IMR-90 (cell line): ENCODE results near the gene THEM5. TPM values are rescaled to one million over a fixed set of nuclear protein-coding genes. Genes with fewer than 3 reads are reported as not detected.

Experiments
- ATAC-seq: fragments of 200-7000 bp; cut with Tn5 transposase; 2 replicates; pipeline ENCODE4 v1.9.1; 2020; ENCODE audit warnings: low read depth, mild to moderate bottlenecking, moderate library complexity
- BruUV-seq: library from RNA; stranded (reverse); fragments of 400-500 nt; replicated peaks from 2 replicates; lab custom pipeline; 2021; lab: Mats Ljungman, UMichigan
- CTCF ChIA-PET: fragments of 300-600 bp; formaldehyde crosslinking; extraction: SDS; loops from one replicate; lab custom pipeline; 2021; ENCODE audit warnings: antibody characterized with exemption; lab: Yijun Ruan, JAX
- POLR2A ChIA-PET: fragments of 300-600 bp; sonication (Branson Sonifier 250); formaldehyde crosslinking; loops from one replicate; lab custom pipeline; 2022; ENCODE audit warnings: antibody characterized with exemption; ENCODE audit not compliant: unreplicated experiment; lab: Charles Lee
- DNase-seq: peaks from one replicate; pipeline ENCODE4 v3.0.0; 2013
- H2AFZ ChIP-seq: replicated peaks from 2 replicates; pipeline ENCODE3; 2013; ENCODE audit warnings: low read length, mild to moderate bottlenecking; ENCODE audit not compliant: poor library complexity
- H2AK5ac ChIP-seq: 2 replicates; pipeline ENCODE4 v1.6.1; 2013; ENCODE audit warnings: low read depth, low read length, inconsistent platforms
- H2AK9ac ChIP-seq: replicated peaks from 2 replicates; pipeline ENCODE3; 2013; ENCODE audit warnings: mild to moderate bottlenecking, low read depth, low read length, moderate library complexity; ENCODE audit not compliant: poor library complexity
- H2BK120ac ChIP-seq: 2 replicates; pipeline ENCODE4 v1.6.1; 2013; ENCODE audit warnings: low read depth, low read length, inconsistent platforms
- H2BK15ac ChIP-seq: 3 replicates; pipeline ENCODE4 v1.6.1; 2013; ENCODE audit warnings: low read depth, low read length, inconsistent platforms
- H2BK20ac ChIP-seq: 2 replicates; pipeline ENCODE4 v1.6.1; 2013; ENCODE audit warnings: low read depth, mild to moderate bottlenecking, inconsistent platforms, low read length, moderate library complexity
- H2BK5ac ChIP-seq: 2 replicates; pipeline ENCODE4 v1.6.1; 2013; ENCODE audit warnings: mild to moderate bottlenecking, low read depth, low read length, inconsistent platforms; ENCODE audit not compliant: poor library complexity, severe bottlenecking
- H3K14ac ChIP-seq: replicated peaks from 2 replicates; pipeline ENCODE4 v1.6.1; 2013; ENCODE audit warnings: low read depth, low read length, inconsistent platforms
- H3K18ac ChIP-seq: 2 replicates; pipeline ENCODE4 v1.6.1; 2013; ENCODE audit warnings: low read depth, low read length, control low read depth
- H3K23ac ChIP-seq: 2 replicates; pipeline ENCODE4 v1.6.1; 2013; ENCODE audit warnings: low read depth, low read length, inconsistent platforms
- H3K27ac ChIP-seq: 2 replicates; pipeline ENCODE4 v1.5.1; 2013; ENCODE audit warnings: mild to moderate bottlenecking, control low read depth, low read length; ENCODE audit not compliant: insufficient read depth
- H3K27me3 ChIP-seq: 2 replicates; pipeline ENCODE4 v1.6.1; 2013; ENCODE audit warnings: low read length; ENCODE audit not compliant: control insufficient read depth, insufficient read depth
- H3K36me3 ChIP-seq: 2 replicates; pipeline ENCODE4 v1.6.1; 2013; ENCODE audit warnings: low read length, mixed read lengths; ENCODE audit not compliant: control insufficient read depth, insufficient read depth
- H3K4ac ChIP-seq: 2 replicates; pipeline ENCODE4 v1.6.1; 2013; ENCODE audit warnings: low read depth, low read length, inconsistent platforms
- H3K4me1 ChIP-seq: 2 replicates; pipeline ENCODE4 v1.6.1; 2013; ENCODE audit warnings: low read length, mixed read lengths; ENCODE audit not compliant: control insufficient read depth, insufficient read depth
- H3K4me2 ChIP-seq: 2 replicates; pipeline ENCODE4 v1.6.1; 2013; ENCODE audit warnings: low read depth, mild to moderate bottlenecking, control low read depth, low read length, moderate library complexity
- H3K4me3 ChIP-seq: 2 replicates; pipeline ENCODE4 v1.5.1; 2013; ENCODE audit warnings: low read depth, mild to moderate bottlenecking, control low read depth, low read length, moderate library complexity; ENCODE audit not compliant: insufficient read depth
- H3K56ac ChIP-seq: 2 replicates; pipeline ENCODE4 v1.6.1; 2013; ENCODE audit warnings: low read length, inconsistent platforms; ENCODE audit not compliant: insufficient read depth; ENCODE audit errors: extremely low read depth
- H3K79me1 ChIP-seq, 2 experiments: 2 replicates each; pipeline ENCODE4 v1.6.1; 2013; ENCODE audit warnings: low read length in 2 of 2, inconsistent platforms in 1 of 2, low read depth in 1 of 2
- H3K9ac ChIP-seq: 2 replicates; pipeline ENCODE4 v1.6.1; 2013; ENCODE audit warnings: low read depth, low read length, control low read depth
- H3K9me1 ChIP-seq: 2 replicates; pipeline ENCODE4 v1.6.1; 2013; ENCODE audit warnings: low read length, inconsistent platforms; ENCODE audit not compliant: insufficient read depth
- H3K9me3 ChIP-seq: 2 replicates; pipeline ENCODE4 v1.6.1; 2013; ENCODE audit warnings: low read length; ENCODE audit not compliant: control insufficient read depth, insufficient read depth
- H4K20me1 ChIP-seq: 2 replicates; pipeline ENCODE4 v1.6.1; 2013; ENCODE audit warnings: low read length, inconsistent platforms; ENCODE audit not compliant: insufficient read depth
- H4K5ac ChIP-seq: 2 replicates; pipeline ENCODE4 v1.6.1; 2013; ENCODE audit warnings: mild to moderate bottlenecking, low read depth, low read length, control low read depth
- H4K8ac ChIP-seq, 2 experiments: 2 replicates each; pipeline ENCODE4 v1.6.1; 2013; ENCODE audit warnings: low read depth in 2 of 2, low read length in 2 of 2, control low read depth in 1 of 2, inconsistent platforms in 1 of 2
- H4K91ac ChIP-seq: 2 replicates; pipeline ENCODE4 v1.6.1; 2013; ENCODE audit warnings: low read depth, low read length, inconsistent platforms; ENCODE audit not compliant: insufficient read depth
- BHLHE40 ChIP-seq: fragments of 150-350 bp; IDR thresholded peaks from 2 replicates; pipeline ENCODE4 v1.6.1; 2016; ENCODE audit warnings: mild to moderate bottlenecking, low read depth, low read length
- CTCF ChIP-seq: conservative IDR thresholded peaks from 2 replicates; pipeline ENCODE4 v1.5.1; 2012; ENCODE audit warnings: mild to moderate bottlenecking, low read depth, low read length, improper control_type of control experiment
- ELK1 ChIP-seq: fragments of 150-350 bp; IDR thresholded peaks from 2 replicates; pipeline ENCODE4 v1.6.1; 2016; ENCODE audit warnings: low read depth, mild to moderate bottlenecking, low read length, moderate library complexity, borderline replicate concordance
- MAFK ChIP-seq: IDR thresholded peaks from 2 replicates; pipeline ENCODE4 v1.6.1; 2012; ENCODE audit warnings: low read depth, low read length, improper control_type of control experiment
- MAZ ChIP-seq: IDR thresholded peaks from 2 replicates; pipeline ENCODE4 v1.6.1; 2012; ENCODE audit warnings: low read depth, mild to moderate bottlenecking, low read length, improper control_type of control experiment, moderate library complexity, borderline replicate concordance
- NFE2L2 ChIP-seq: fragments of 150-350 bp; IDR thresholded peaks from 2 replicates; pipeline ENCODE4 v1.6.1; 2016; ENCODE audit warnings: low read depth, mild to moderate bottlenecking, low read length
- POLR2A ChIP-seq: IDR thresholded peaks from 2 replicates; pipeline ENCODE4 v1.6.1; 2012; ENCODE audit warnings: mild to moderate bottlenecking, low read depth, low read length
- RFX5 ChIP-seq: IDR thresholded peaks from 2 replicates; pipeline ENCODE4 v1.8.0; 2012; ENCODE audit warnings: low read depth, mild to moderate bottlenecking, low read length, moderate library complexity
- SMC3 ChIP-seq: fragments of 150-350 bp; IDR thresholded peaks from 2 replicates; pipeline ENCODE4 v1.6.1; 2016; ENCODE audit warnings: low read depth, mild to moderate bottlenecking, antibody characterized with exemption, low read length, moderate library complexity
- USF2 ChIP-seq: fragments of 150-350 bp; IDR thresholded peaks from 2 replicates; pipeline ENCODE4 v1.6.1; 2017; ENCODE audit warnings: mild to moderate bottlenecking, antibody characterized with exemption, low read length, low read depth
- WGBS, 2 experiments: methylation state at CpG; one replicate each; pipeline versions ENCODE4 v1.1.5 to v1.1.7; 2013; ENCODE audit warnings: missing lambda C conversion rate in 2 of 2; ENCODE audit not compliant: insufficient read length in 1 of 2; ENCODE audit errors: extremely low coverage in 2 of 2; 5-methylcytosine and 5-hydroxymethylcytosine counted together
- dilution Hi-C: fragments of 300-500 bp; cut with HindIII; formaldehyde crosslinking; loops from one replicate; pipeline ENCODE4 v1.14.3; 2018; ENCODE audit warnings: low sequenced_read_pairs; ENCODE audit not compliant: unreplicated experiment
- in situ Hi-C: fragments of 300-500 bp; cut with MboI; formaldehyde crosslinking; loops from 3 replicates; pipeline ENCODE4 v1.14.3; 2019; ENCODE audit warnings: low sequenced_read_pairs, inconsistent platforms, mixed read lengths
- intact Hi-C: fragments of 100-400 bp; cut with micrococcal nuclease; formaldehyde crosslinking; loops from 2 replicates; pipeline ENCODE4 v1.10.0; 2022
- polyA plus RNA-seq, 3 experiments: library from polyadenylated mRNA; depleted of rRNA; stranded (reverse); fragments of >200 nt; gene quantifications; 2 replicates each; pipeline ENCODE4 v1.2.3, GENCODE V29; 2012; ENCODE audit warnings: low replicate concordance in 1 of 3
- total RNA-seq: library from RNA; depleted of rRNA; stranded (reverse); fragments of >200 nt; gene quantifications from 2 replicates; pipeline ENCODE4 v1.2.3, GENCODE V29; 2012

The THEM5 gene
- total and polyA plus RNA-seq, 2 of the 4 experiments (the other 2 are of a cell fraction) = not detected

GRCh38 chr1:151811181-151811580 lies 42.3 kb downstream of the THEM5 start:
- CTCF ChIA-PET = interaction anchor here (0.7 to 0.9 kb wide), 2 partner anchors 21 to 100 kb away, joined by 3 read pairs; partner anchors contain the start of gene TDRKH
- 67% methylated on average over 1 of the region's 9 CpGs; no CpG with 5 or more reads in 1 of the 2 experiments for WGBS, 2 experiments
- peaks cover 73% of the 10 kb centered on the region for H3K27me3 ChIP-seq
- no peak overlapping the region for H2AK9ac ChIP-seq
- BruUV-seq = no TSS peak
- dilution Hi-C loops (no loop called here), intact Hi-C loops (no loop called here), in situ Hi-C loops (no loop called here)
- no peaks in the 10 kb centered on the region; the same call in 1 of the 2 replicates for H3K9me1 ChIP-seq
- H3K4me2 ChIP-seq = no peak overlapping the region
- no peaks in the 10 kb centered on the region for H3K9me3 ChIP-seq
- ATAC-seq = no peak
- H3K4me3 ChIP-seq = no peak overlapping the region
- H2BK120ac ChIP-seq = no peak overlapping the region
- H3K27ac ChIP-seq = no peak overlapping the region
- no peaks in the 10 kb centered on the region for H3K79me1 ChIP-seq
- H2AFZ ChIP-seq = no peak overlapping the region
- no peak overlapping the region for H2BK20ac ChIP-seq
- H2BK15ac ChIP-seq = no peak overlapping the region
- H2BK5ac ChIP-seq = no peak overlapping the region
- H3K4me1 ChIP-seq = no peaks in the 10 kb centered on the region
- no peak overlapping the region for H3K9ac ChIP-seq
- POLR2A ChIA-PET = no interaction called here
- H4K20me1 ChIP-seq = no peaks in the 10 kb centered on the region
- H3K23ac ChIP-seq = no peak overlapping the region
- no peak overlapping the region for H2AK5ac ChIP-seq
- no peak overlapping the region for H3K4ac ChIP-seq
- H3K18ac ChIP-seq = no peak overlapping the region
- peak; percentile 2 for DNase-seq
- no peaks in the 10 kb centered on the region for H3K36me3 ChIP-seq
- TF ChIP-seq BHLHE40 (no peak), POLR2A (no peak), CTCF (no peak), MAZ (no peak), NFE2L2 (no peak), MAFK (no peak), ELK1 (no peak), SMC3 (no peak), RFX5 (no peak), USF2 (no peak)
- no peak overlapping the region for H4K8ac ChIP-seq
- H4K91ac ChIP-seq = no peak overlapping the region
- H4K5ac ChIP-seq = no peak overlapping the region
- H3K56ac ChIP-seq = no peak overlapping the region
- no peak overlapping the region for H3K14ac ChIP-seq
